Mucosa of rectum (tissue), 2 donors: Measurements from ENCODE around the gene RTRAF.

Experiments
- H3K27ac ChIP-seq, 2 donors: one replicate each; pipeline ENCODE4 v1.7.0; 2013; ENCODE audit warnings: inconsistent platforms in 2 of 2, low read depth in 2 of 2, low read length in 2 of 2
- H3K27me3 ChIP-seq, 2 donors: one replicate each; pipeline ENCODE4 v1.7.0; 2013; ENCODE audit warnings: low read length in 2 of 2; ENCODE audit not compliant: control insufficient read depth in 2 of 2, insufficient read depth in 2 of 2
- H3K36me3 ChIP-seq, 2 donors: one replicate each; pipeline ENCODE4 v1.7.0; 2013; ENCODE audit warnings: low read length in 2 of 2; ENCODE audit not compliant: control insufficient read depth in 2 of 2, insufficient read depth in 2 of 2
- H3K4me1 ChIP-seq, 2 donors: one replicate each; pipeline ENCODE4 v1.7.0; 2013; ENCODE audit warnings: low read length in 2 of 2, mild to moderate bottlenecking in 1 of 2; ENCODE audit not compliant: control insufficient read depth in 2 of 2, insufficient read depth in 2 of 2
- H3K4me3 ChIP-seq, 2 donors: one replicate each; pipeline ENCODE4 v1.7.0; 2013; ENCODE audit warnings: low read length in 2 of 2
- H3K9ac ChIP-seq, 2 donors: one replicate each; pipeline ENCODE4 v1.7.0; 2013; ENCODE audit warnings: low read length in 2 of 2, low read depth in 1 of 2, mild to moderate bottlenecking in 1 of 2
- H3K9me3 ChIP-seq, 2 donors: one replicate each; pipeline ENCODE4 v1.7.0; 2013; ENCODE audit warnings: low read length in 2 of 2; ENCODE audit not compliant: control insufficient read depth in 2 of 2
- donor health status: healthy.
- donor health status: Normal muscosa, but diverticular disease.

Gene RTRAF

DNA sequence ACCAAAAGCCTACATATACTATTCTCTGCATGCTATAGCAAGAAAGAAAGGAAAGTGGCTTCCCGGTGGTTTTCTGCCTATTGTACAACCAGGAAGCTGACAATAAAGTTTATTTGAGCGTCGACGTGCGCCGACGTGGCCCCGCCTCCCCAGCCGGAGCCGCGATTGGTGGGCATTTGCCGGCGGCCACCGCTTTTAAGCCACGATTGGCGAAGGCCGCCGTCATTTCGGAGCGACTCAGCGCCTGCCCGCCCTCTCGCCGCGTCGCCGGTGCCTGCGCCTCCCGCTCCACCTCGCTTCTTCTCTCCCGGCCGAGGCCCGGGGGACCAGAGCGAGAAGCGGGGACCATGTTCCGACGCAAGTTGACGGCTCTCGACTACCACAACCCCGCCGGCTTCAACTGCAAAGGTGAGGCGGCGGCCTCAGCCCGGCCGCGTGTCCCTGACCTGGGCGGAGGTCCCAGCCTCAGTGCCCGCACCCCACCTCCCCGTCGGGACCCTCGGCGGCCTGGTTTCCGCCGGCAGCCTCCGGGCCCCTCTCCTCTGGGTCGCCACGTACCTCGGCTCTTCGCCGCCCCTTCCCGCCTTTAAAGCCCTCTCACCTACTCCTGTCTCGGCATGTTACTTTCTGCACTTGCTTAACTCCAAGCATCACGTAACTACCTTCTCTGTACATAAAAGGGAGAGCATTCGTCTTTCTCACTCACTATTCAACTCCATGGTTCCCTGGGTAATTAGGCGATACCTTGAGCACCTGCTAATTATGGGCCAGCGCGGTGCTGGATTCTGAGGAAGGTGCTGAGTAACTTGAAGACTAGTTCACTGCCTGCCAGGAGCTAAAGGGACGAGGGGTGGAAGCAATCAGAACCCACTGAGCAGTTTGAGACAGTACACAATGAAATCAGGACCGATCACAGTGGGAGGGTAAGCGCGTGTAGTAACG is at the start of gene RTRAF:
TSS of gene RTRAF (plus strand) at position 254 of the 942 bp plus-strand sequence. CDS start at position 348, 94 bp downstream.
- H3K4me1 ChIP-seq, result peaks cover 0 to 15% of the 10 kb centered on the region in 2 donors
- H3K9ac ChIP-seq, result peak within 1 kb of the TSS; percentile 68 to 97
- H3K27me3 ChIP-seq, result no peaks in the 10 kb centered on the region
- H3K36me3 ChIP-seq, result peaks cover 17 to 21% of the 10 kb centered on the region in 2 donors
- H3K4me3 ChIP-seq, result peak within 1 kb of the TSS; percentile 95 to 98
- no peaks in the 10 kb centered on the region for H3K9me3 ChIP-seq
- H3K27ac ChIP-seq, result peak within 1 kb of the TSS; percentile 84 to 85

- H3K27me3 ChIP-seq, result no peaks in the 10 kb centered on the region
- no peak overlapping the region for H3K4me3 ChIP-seq
- no peak overlapping the region for H3K27ac ChIP-seq
- no peaks in the 10 kb centered on the region for H3K36me3 ChIP-seq
- H3K9ac ChIP-seq, result no peak overlapping the region
- H3K4me1 ChIP-seq, result peaks cover 0 to 2% of the 10 kb centered on the region in 2 donors
- no peaks in the 10 kb centered on the region for H3K9me3 ChIP-seq
These were observed 49.5 kb upstream of the RTRAF start for GRCh38 chr14:51939755-51940301.

DNA sequence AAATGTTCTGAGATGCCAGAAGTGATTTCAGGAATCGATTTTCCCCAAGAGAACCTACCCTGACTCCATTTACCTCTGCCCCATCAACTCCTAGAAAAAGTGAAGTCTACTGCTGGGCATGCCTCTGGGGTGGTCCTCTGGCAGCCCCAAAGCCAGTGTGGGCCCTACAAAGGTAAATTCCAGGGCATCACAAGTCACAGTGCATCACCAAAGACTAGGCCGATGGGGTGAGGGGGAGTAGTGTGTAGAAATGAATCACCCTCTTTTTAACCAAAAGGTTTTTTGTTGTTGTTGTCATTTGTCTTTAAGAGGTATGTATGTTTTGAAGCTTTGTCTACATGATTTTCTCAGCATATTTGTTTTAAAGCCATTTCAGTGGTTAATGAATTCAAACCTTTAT is 46.4 kb upstream of the RTRAF start:
- Histone ChIP-seq H3K4me3 (no peak overlapping the region), H3K27me3 (no peaks in the 10 kb centered on the region), H3K4me1 (peaks cover 0 to 2% of the 10 kb centered on the region in 2 donors), H3K9ac (no peak overlapping the region), H3K9me3 (no peaks in the 10 kb centered on the region), H3K36me3 (no peaks in the 10 kb centered on the region), H3K27ac (no peak overlapping the region)

DNA sequence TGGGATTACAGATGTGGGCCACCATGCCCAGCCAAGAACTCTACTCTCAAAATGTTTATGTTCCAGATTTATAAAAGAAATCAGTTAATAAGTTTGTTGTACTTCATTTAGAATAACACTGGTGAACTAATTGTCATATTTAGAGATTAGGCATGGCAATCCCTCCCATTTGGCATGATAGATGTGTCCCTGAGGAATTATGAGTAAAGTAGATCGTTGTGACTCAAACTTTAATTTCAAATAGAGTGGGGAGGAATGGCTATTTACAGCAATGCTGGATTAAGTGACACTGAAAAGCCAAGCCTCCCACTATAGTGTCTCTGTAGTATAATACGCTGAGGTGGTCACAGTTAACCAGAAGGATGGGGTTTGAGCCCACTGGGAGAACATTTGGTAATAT is 39.3 kb upstream of the RTRAF start:
- H3K4me1 ChIP-seq, result no peaks in the 10 kb centered on the region

GRCh38 chr14:51951656-51952055 is 37.7 kb upstream of the RTRAF start:
- H3K27ac ChIP-seq, result no peak overlapping the region
- H3K4me3 ChIP-seq, result no peak overlapping the region
- H3K27me3 ChIP-seq, result no peaks in the 10 kb centered on the region
- peaks cover 0 to 6% of the 10 kb centered on the region in 2 donors for H3K36me3 ChIP-seq
- no peak overlapping the region for H3K9ac ChIP-seq
- no peaks in the 10 kb centered on the region for H3K9me3 ChIP-seq
- no peaks in the 10 kb centered on the region for H3K4me1 ChIP-seq

More for the DNA sequence above, 39.3 kb upstream of the RTRAF start:
- Histone ChIP-seq H3K27me3 (no peaks in the 10 kb centered on the region), H3K36me3 (peaks cover 0 to 6% of the 10 kb centered on the region in 2 donors), H3K9ac (no peak overlapping the region), H3K4me3 (no peak overlapping the region), H3K9me3 (no peaks in the 10 kb centered on the region), H3K27ac (no peak overlapping the region)

DNA sequence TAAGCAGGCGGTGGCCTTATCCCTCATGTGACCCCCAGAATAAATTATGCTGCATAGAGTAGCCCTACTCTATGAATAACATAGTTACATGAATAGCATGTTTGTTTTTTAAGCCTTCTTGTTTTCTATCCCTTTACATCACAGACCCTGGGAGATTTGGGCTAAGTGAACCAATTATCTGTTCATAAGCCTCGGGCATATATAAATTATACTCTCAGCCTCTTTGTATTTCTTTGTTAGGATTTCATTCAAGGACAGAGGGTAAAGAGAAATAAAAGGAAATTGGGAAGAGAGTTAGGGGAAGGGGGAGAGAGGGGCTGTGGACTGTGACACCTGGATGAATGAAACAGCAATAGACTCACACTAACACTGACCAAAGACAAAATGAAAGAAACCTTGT is 35.3 kb upstream of the RTRAF start:
- Histone ChIP-seq H3K27ac (no peak overlapping the region), H3K36me3 (peaks cover 7 to 10% of the 10 kb centered on the region in 2 donors), H3K4me1 (no peaks in the 10 kb centered on the region), H3K9me3 (peaks cover 0 to 4% of the 10 kb centered on the region in 2 donors), H3K4me3 (no peak overlapping the region), H3K9ac (no peak overlapping the region), H3K27me3 (no peaks in the 10 kb centered on the region)

- Histone ChIP-seq H3K4me3 (no peak overlapping the region), H3K27ac (no peak overlapping the region), H3K9me3 (peaks cover 0 to 4% of the 10 kb centered on the region in 2 donors), H3K36me3 (peaks cover 7 to 10% of the 10 kb centered on the region in 2 donors), H3K9ac (no peak overlapping the region), H3K4me1 (no peaks in the 10 kb centered on the region), H3K27me3 (no peaks in the 10 kb centered on the region)
These were observed 34.7 kb upstream of the RTRAF start for GRCh38 chr14:51954657-51955056.

DNA sequence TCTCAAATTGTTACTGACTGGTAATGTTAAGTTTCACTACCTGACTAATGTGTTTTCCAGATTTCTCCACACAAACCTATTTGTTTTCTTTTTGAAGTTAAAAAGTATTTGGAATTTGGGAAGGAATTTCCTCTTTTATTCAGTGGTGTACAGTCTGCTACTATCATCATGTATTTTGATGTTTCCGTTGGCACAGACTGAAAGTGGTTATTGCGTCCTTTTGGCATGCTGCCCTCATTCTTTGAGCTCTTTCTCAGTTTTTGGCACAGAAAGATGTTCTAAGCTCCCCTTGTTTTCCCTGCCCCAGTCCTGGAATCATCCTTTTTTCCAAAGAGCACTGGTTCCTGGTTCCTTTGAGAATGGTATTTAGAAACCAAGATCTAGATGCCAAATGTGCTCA is 31.4 kb upstream of the RTRAF start:
- Histone ChIP-seq H3K27ac (no peak overlapping the region), H3K4me1 (no peaks in the 10 kb centered on the region), H3K9me3 (peaks cover 0 to 4% of the 10 kb centered on the region in 2 donors), H3K9ac (no peak overlapping the region), H3K4me3 (no peak overlapping the region), H3K36me3 (peaks cover 7% of the 10 kb centered on the region in 2 donors), H3K27me3 (no peaks in the 10 kb centered on the region)

- Histone ChIP-seq H3K9ac (no peak overlapping the region), H3K9me3 (peaks cover 0 to 4% of the 10 kb centered on the region in 2 donors), H3K4me1 (no peaks in the 10 kb centered on the region), H3K27ac (no peak overlapping the region), H3K36me3 (peaks cover 3 to 7% of the 10 kb centered on the region in 2 donors), H3K4me3 (no peak overlapping the region), H3K27me3 (no peaks in the 10 kb centered on the region)
These were observed 29.4 kb upstream of the RTRAF start for GRCh38 chr14:51959928-51960327.

DNA sequence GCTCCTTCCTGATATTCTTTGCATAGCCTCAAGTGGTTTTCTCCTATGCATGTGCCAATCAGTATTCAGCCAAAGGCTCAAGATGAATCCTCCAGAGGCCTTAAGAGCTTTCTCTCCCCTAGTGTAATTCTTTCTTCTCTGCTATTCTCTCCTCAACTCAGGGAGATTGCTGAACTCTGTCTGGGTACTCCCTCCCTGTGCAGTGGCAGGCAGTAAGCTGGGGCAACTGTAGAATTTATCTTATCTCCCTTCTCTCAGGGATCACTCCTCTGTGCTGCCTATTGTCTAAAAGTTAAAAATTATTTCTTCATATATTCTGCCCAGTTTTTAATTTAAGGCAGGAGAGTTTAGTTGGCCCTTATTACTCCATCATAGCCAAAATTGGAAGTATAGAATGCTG is 28.5 kb upstream of the RTRAF start:
- Histone ChIP-seq H3K36me3 (peaks cover 3 to 7% of the 10 kb centered on the region in 2 donors), H3K4me3 (no peak overlapping the region), H3K27ac (no peak overlapping the region), H3K9ac (no peak overlapping the region), H3K27me3 (no peaks in the 10 kb centered on the region), H3K9me3 (peaks cover 0 to 4% of the 10 kb centered on the region in 2 donors), H3K4me1 (no peaks in the 10 kb centered on the region)
